Kidney (tissue), 14 donors: ENCODE data around the gene ADIRF. TPM values are rescaled to one million over a fixed set of nuclear protein-coding genes. Genes with fewer than 3 reads are reported as not detected.
"Not testable (repeated sequence)": the region's sequence is repeated elsewhere in the genome, so short reads cannot be mapped to it uniquely, and the experiment has no call there.

Experiments used
- DNase-seq, 5 donors: peaks; one replicate each; pipeline ENCODE4 v3.0.0-alpha.2; 2013 to 2020
- FAIRE-seq: peaks from 2 replicates; lab custom pipeline; 2012; peaks lifted over from hg19 to GRCh38; lab: Jason Lieb, UNC
- H3K27ac ChIP-seq, 2 donors: one replicate each; pipeline ENCODE4 v1.7.0; 2013; ENCODE audit warnings: low read depth in 2 of 2, low read length in 2 of 2, inconsistent platforms in 1 of 2
- H3K27me3 ChIP-seq: one replicate; pipeline ENCODE4 v1.7.1; 2013; ENCODE audit warnings: low read length, inconsistent platforms; ENCODE audit not compliant: control insufficient read depth, insufficient read depth
- H3K36me3 ChIP-seq, 3 donors: one replicate each; pipeline versions ENCODE4 v1.7.0 to v1.7.1; 2013; ENCODE audit warnings: low read length in 3 of 3, control low read depth in 1 of 3, inconsistent platforms in 1 of 3; ENCODE audit not compliant: insufficient read depth in 3 of 3, control insufficient read depth in 2 of 3
- H3K4me1 ChIP-seq, 3 donors: one replicate each; pipeline versions ENCODE4 v1.7.0 to v1.7.1; 2013; ENCODE audit warnings: low read length in 3 of 3, inconsistent platforms in 1 of 3, low read depth in 1 of 3; ENCODE audit not compliant: control insufficient read depth in 2 of 3, insufficient read depth in 2 of 3
- H3K4me3 ChIP-seq, 3 donors: one replicate each; pipeline versions ENCODE4 v1.7.0 to v1.8.1; 2013; ENCODE audit warnings: low read length in 3 of 3, control low read depth in 1 of 3, inconsistent platforms in 1 of 3
- H3K9ac ChIP-seq, 3 donors: one replicate each; pipeline versions ENCODE4 v1.7.0 to v1.7.1; 2013; ENCODE audit warnings: low read length in 3 of 3, control low read depth in 1 of 3, inconsistent platforms in 1 of 3
- H3K9me3 ChIP-seq, 3 donors: one replicate each; pipeline versions ENCODE4 v1.7.0 to v1.7.1; 2013; ENCODE audit warnings: low read length in 3 of 3, control low read depth in 1 of 3, inconsistent platforms in 1 of 3; ENCODE audit not compliant: control insufficient read depth in 2 of 3, insufficient read depth in 1 of 3
- CTCF ChIP-seq: IDR thresholded peaks from 3 replicates; pipeline ENCODE4 v1.5.1; 2012; ENCODE audit warnings: mild to moderate bottlenecking, moderate library complexity, borderline replicate concordance; ENCODE audit not compliant: insufficient read depth; ENCODE audit errors: extremely low read depth
- intact Hi-C: fragments of 100-400 bp; cut with DNase I; formaldehyde crosslinking; loops from one replicate; pipeline ENCODE4 v1.11.1; 2022
- polyA plus RNA-seq: library from polyadenylated mRNA; stranded (reverse); fragments of 350-450 nt; fragmentation: Illumina TruSeq; extraction: RNeasy Lipid Tissue Mini Kit (QIAGEN cat#74804); gene quantifications from one replicate; pipeline ENCODE4 v1.2.3, GENCODE V29; 2014; ENCODE audit warnings: low read depth, low replicate concordance; ENCODE audit not compliant: insufficient read depth
- total RNA-seq: library from RNA; stranded (reverse); fragmentation: NEBNext Ultra II Directional; extraction: Animal tissue kit (Norgen Biotek cat#: 25700); gene quantifications from one replicate; pipeline ENCODE4 v1.2.1, GENCODE V29; 2021
- donor health status: control.
- donor health status: control.
- donor health status: control.
- donor health status: control.
- donor health status: control.
- donor health status: DM: yes; HTN: yes; CAD: no.
- donor health status: Normal renal cell carcinoma (clear cell type).

ADIRF gene
- total and polyA plus RNA-seq, 2 donors from 2014 or later: 357 to 897 TPM

- Histone ChIP-seq H3K9ac (no peak overlapping the region), H3K4me3 (no peak overlapping the region), H3K36me3 (peaks cover 0 to 11% (median 6%) of the 10 kb centered on the region in 3 donors), H3K9me3 (no peaks in the 10 kb centered on the region), H3K4me1 (no peaks in the 10 kb centered on the region), H3K27ac (no peak overlapping the region), H3K27me3 (no peaks in the 10 kb centered on the region)
- intact Hi-C loops: no loop called here
- no peak for TF ChIP-seq CTCF
- FAIRE-seq: no peak
- no peak for DNase-seq
Measured at GRCh38 chr10:86929468-86930380, 38.6 kb upstream of the ADIRF start.

- DNase-seq: no peak
- intact Hi-C loops: no loop called here
- no peak overlapping the region for H3K4me3 ChIP-seq
- H3K4me1 ChIP-seq: no peaks in the 10 kb centered on the region
- peaks cover 0 to 11% (median 6%) of the 10 kb centered on the region in 3 donors for H3K36me3 ChIP-seq
- no peak overlapping the region for H3K9ac ChIP-seq
- FAIRE-seq: no peak
- no peaks in the 10 kb centered on the region for H3K9me3 ChIP-seq
- no peak for TF ChIP-seq CTCF
- no peaks in the 10 kb centered on the region for H3K27me3 ChIP-seq
- H3K27ac ChIP-seq: no peak overlapping the region
Measured at GRCh38 chr10:86931872-86932271, 36.4 kb upstream of the ADIRF start.

DNA sequence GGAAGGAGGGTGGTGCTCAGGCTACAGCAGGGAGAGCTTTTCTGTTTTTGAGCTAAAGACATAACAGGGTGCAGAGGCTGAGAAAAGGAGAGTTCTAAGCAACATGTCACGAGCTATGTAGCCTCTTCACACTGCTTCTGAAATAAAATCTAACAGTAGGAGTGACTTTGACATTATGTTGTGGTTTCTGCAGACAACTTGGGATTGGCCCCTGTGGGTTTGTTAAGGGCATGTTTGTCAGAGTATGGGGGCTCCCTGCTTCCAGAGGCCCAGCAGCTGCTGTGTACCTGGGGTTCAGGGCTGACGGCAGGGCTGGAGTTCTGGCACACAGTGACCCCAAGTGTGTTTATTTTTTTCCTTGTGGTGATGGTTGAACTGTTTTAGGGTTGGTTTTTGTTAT is 35.6 kb upstream of the ADIRF start:
- Histone ChIP-seq H3K27me3 (no peaks in the 10 kb centered on the region), H3K36me3 (peaks cover 0 to 10% (median 6%) of the 10 kb centered on the region in 3 donors), H3K27ac (no peak overlapping the region), H3K4me3 (no peak overlapping the region), H3K9ac (no peak overlapping the region), H3K9me3 (no peaks in the 10 kb centered on the region), H3K4me1 (no peaks in the 10 kb centered on the region)
- no peak for TF ChIP-seq CTCF
- intact Hi-C loops: no loop called here
- DNase-seq (no peak), FAIRE-seq (no peak)

DNA sequence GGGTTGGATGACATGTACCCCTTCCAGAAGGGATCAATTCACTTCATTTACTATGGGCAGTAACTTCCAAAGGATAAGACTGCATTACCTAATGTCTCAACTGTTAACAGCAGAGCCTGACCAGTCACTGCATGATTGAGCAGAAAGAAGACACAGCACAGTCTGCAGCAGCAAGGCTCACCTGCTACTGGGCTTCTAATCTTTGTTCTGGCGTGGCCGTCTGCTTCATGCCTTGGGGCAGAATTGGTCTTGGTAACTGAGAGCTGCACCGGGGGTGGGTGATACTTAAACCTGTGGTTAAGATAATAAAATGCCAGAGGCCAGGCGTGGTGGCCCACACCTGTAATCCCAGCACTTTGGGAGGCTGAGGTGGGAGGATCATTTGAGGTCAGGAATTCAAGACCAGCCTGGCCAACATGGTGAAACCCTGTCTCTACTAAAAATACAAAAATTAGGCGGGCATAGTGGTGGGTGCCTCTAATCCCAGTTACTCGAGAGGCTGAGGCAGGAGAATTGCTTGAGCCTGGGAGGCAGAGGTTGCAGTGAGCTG is 34.0 kb upstream of the ADIRF start:
- H3K4me1 ChIP-seq, H3K27me3 ChIP-seq, intact Hi-C loops, DNase-seq, H3K4me3 ChIP-seq, H3K9me3 ChIP-seq, H3K27ac ChIP-seq, FAIRE-seq, H3K36me3 ChIP-seq, H3K9ac ChIP-seq: not testable (repeated sequence)
